Kidney (tissue), 14 donors: Measurements from ENCODE around the gene ZNF451. TPM values are rescaled to one million over a fixed set of nuclear protein-coding genes. Genes with fewer than 3 reads are reported as not detected.

Experiments used
- DNase-seq, 5 donors: peaks; one replicate each; pipeline ENCODE4 v3.0.0-alpha.2; 2013 to 2020
- FAIRE-seq: peaks from 2 replicates; lab custom pipeline; 2012; peaks lifted over from hg19 to GRCh38; lab: Jason Lieb, UNC
- H3K27ac ChIP-seq, 2 donors: one replicate each; pipeline ENCODE4 v1.7.0; 2013; ENCODE audit warnings: low read depth in 2 of 2, low read length in 2 of 2, inconsistent platforms in 1 of 2
- H3K27me3 ChIP-seq: one replicate; pipeline ENCODE4 v1.7.1; 2013; ENCODE audit warnings: low read length, inconsistent platforms; ENCODE audit not compliant: control insufficient read depth, insufficient read depth
- H3K36me3 ChIP-seq, 3 donors: one replicate each; pipeline versions ENCODE4 v1.7.0 to v1.7.1; 2013; ENCODE audit warnings: low read length in 3 of 3, control low read depth in 1 of 3, inconsistent platforms in 1 of 3; ENCODE audit not compliant: insufficient read depth in 3 of 3, control insufficient read depth in 2 of 3
- H3K4me1 ChIP-seq, 3 donors: one replicate each; pipeline versions ENCODE4 v1.7.0 to v1.7.1; 2013; ENCODE audit warnings: low read length in 3 of 3, inconsistent platforms in 1 of 3, low read depth in 1 of 3; ENCODE audit not compliant: control insufficient read depth in 2 of 3, insufficient read depth in 2 of 3
- H3K4me3 ChIP-seq, 3 donors: one replicate each; pipeline versions ENCODE4 v1.7.0 to v1.8.1; 2013; ENCODE audit warnings: low read length in 3 of 3, control low read depth in 1 of 3, inconsistent platforms in 1 of 3
- H3K9ac ChIP-seq, 3 donors: one replicate each; pipeline versions ENCODE4 v1.7.0 to v1.7.1; 2013; ENCODE audit warnings: low read length in 3 of 3, control low read depth in 1 of 3, inconsistent platforms in 1 of 3
- H3K9me3 ChIP-seq, 3 donors: one replicate each; pipeline versions ENCODE4 v1.7.0 to v1.7.1; 2013; ENCODE audit warnings: low read length in 3 of 3, control low read depth in 1 of 3, inconsistent platforms in 1 of 3; ENCODE audit not compliant: control insufficient read depth in 2 of 3, insufficient read depth in 1 of 3
- intact Hi-C: fragments of 100-400 bp; cut with DNase I; formaldehyde crosslinking; loops from one replicate; pipeline ENCODE4 v1.11.1; 2022
- polyA plus RNA-seq: library from polyadenylated mRNA; stranded (reverse); fragments of 350-450 nt; fragmentation: Illumina TruSeq; extraction: RNeasy Lipid Tissue Mini Kit (QIAGEN cat#74804); gene quantifications from one replicate; pipeline ENCODE4 v1.2.3, GENCODE V29; 2014; ENCODE audit warnings: low read depth, low replicate concordance; ENCODE audit not compliant: insufficient read depth
- total RNA-seq: library from RNA; stranded (reverse); fragmentation: NEBNext Ultra II Directional; extraction: Animal tissue kit (Norgen Biotek cat#: 25700); gene quantifications from one replicate; pipeline ENCODE4 v1.2.1, GENCODE V29; 2021
- TF ChIP-seq, protein P1 (sequence below): IDR thresholded peaks from 3 replicates; pipeline ENCODE4 v1.5.1; 2012; ENCODE audit warnings: mild to moderate bottlenecking, moderate library complexity, borderline replicate concordance; ENCODE audit not compliant: insufficient read depth; ENCODE audit errors: extremely low read depth
- donor health status: control.
- donor health status: control.
- donor health status: control.
- donor health status: control.
- donor health status: control.
- donor health status: DM: yes; HTN: yes; CAD: no.
- donor health status: Normal renal cell carcinoma (clear cell type).

ZNF451 gene
- total and polyA plus RNA-seq, 2 donors from 2014 or later = 7.8 to 55.0 TPM

DNA sequence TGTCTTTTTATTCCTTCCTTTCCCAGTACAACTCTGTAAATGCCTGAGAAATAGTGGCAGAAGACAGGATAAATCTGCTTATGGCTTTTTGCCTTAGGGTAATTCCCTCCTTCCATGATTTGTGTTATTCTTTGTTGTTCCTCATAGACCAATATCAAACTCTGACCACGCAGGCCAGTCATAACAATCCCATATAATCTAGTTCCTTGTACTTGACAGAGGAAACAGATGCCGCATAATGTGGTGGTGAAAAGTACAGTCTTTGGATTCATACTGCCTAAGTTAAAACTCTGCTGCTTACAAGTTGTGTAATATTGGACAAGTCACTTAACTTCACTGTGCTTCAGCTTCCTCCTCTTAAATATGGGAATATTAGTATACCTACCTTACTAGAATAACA lies 74.0 kb downstream of the ZNF451 start:
- no peak for DNase-seq
- H3K4me1 ChIP-seq = no peaks in the 10 kb centered on the region
- H3K36me3 ChIP-seq = peaks cover 0 to 8% (median 0%) of the 10 kb centered on the region in 3 donors
- no peak overlapping the region for H3K4me3 ChIP-seq
- peaks cover 5 to 7% (median 6%) of the 10 kb centered on the region in 3 donors for H3K9me3 ChIP-seq
- no peak for FAIRE-seq
- no peak overlapping the region for H3K9ac ChIP-seq
- intact Hi-C loops = no loop called here
- TF ChIP-seq, protein P1, sequence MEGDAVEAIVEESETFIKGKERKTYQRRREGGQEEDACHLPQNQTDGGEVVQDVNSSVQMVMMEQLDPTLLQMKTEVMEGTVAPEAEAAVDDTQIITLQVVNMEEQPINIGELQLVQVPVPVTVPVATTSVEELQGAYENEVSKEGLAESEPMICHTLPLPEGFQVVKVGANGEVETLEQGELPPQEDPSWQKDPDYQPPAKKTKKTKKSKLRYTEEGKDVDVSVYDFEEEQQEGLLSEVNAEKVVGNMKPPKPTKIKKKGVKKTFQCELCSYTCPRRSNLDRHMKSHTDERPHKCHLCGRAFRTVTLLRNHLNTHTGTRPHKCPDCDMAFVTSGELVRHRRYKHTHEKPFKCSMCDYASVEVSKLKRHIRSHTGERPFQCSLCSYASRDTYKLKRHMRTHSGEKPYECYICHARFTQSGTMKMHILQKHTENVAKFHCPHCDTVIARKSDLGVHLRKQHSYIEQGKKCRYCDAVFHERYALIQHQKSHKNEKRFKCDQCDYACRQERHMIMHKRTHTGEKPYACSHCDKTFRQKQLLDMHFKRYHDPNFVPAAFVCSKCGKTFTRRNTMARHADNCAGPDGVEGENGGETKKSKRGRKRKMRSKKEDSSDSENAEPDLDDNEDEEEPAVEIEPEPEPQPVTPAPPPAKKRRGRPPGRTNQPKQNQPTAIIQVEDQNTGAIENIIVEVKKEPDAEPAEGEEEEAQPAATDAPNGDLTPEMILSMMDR = no peak
- no peak overlapping the region for H3K27ac ChIP-seq
- H3K27me3 ChIP-seq = no peaks in the 10 kb centered on the region

DNA sequence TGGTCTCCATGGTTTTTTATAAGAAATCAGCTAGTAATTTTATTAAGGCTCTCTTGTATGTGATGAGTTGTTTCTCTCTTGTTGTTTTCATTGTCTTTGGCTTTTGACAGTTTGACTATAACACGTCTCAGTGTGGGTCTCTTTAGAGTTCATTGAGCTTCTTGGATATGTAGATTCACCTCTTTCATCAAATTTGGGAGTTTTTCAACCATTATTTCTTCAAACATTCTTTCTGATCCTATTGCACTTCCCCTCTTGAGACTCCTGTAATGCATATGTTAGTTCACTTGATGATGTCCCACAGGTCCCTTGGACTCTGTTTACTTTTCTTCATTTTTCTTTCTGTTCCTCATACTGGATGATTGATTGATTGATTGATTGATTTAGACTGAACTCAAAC lies 75.1 kb downstream of the ZNF451 start:
- H3K9ac ChIP-seq = no peak overlapping the region
- H3K4me1 ChIP-seq = no peaks in the 10 kb centered on the region
- intact Hi-C loops = no loop called here

DNA sequence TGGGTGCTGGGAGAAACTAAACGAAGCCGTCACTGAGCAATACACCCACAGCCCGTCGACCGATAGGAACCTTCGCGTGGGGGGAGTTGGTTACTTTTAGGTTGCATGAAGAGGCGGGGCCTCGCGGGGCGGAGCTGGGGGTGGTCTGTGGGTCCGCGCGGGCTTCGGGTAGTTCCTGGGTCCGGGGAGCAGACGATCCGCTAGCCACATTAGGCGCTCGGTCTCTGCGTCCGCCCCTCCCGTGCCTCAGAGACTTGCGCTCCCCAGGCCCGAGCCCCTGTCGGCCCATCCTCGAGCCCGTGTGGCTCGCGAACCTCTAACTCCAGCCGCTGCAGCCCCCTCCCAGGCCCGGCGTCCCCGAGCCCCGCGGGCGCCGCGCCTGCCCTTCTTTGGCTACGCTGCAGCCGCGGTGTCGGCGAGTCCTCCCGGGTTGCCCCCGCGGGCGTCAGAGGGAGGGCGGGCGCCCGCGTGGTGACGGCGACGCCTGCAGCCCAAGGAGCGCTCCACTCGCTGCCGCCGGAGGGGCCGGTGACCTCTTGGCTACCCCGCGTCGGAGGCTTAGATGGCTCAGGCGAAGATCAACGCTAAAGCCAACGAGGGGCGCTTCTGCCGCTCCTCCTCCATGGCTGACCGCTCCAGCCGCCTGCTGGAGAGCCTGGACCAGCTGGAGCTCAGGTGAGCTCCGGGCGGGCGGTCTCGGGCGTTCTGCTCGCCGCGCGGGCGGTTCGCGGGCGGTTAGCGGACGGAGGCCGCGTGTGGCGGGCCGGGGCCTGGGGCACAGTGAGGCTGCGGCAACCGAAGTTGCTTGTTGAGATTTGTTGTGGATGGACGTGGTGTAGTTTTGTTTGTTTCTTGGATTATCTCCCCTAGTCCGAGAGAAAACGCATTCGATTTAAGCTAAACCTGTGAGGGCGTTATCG lies 82.4 kb downstream of the ZNF451 start, which contains the start of gene BAG2:
BAG2 (plus strand) TSS at position 191 of the 920 bp plus-strand sequence; CDS start at position 563, 372 bp downstream.
- intact Hi-C loops = no loop called here
- Histone ChIP-seq H3K27me3 (no peaks in the 10 kb centered on the region), H3K4me3 (peak within 1 kb of the TSS; percentile 49 to 82 (median 76)), H3K9me3 (no peaks in the 10 kb centered on the region), H3K4me1 (peaks cover 0 to 4% (median 0%) of the 10 kb centered on the region in 3 donors), H3K27ac (peak within 1 kb of the TSS; percentile 66 to 68), H3K9ac (peak within 1 kb of the TSS; percentile 41 to 85 (median 68)), H3K36me3 (no peaks in the 10 kb centered on the region)
- TF ChIP-seq, protein P1 = no peak
- FAIRE-seq (no peak), DNase-seq (peak; percentile 82 to 96 (median 90))

More for the DNA sequence above, 75.1 kb downstream of the ZNF451 start:
- TF ChIP-seq, protein P1 = no peak
- H3K4me3 ChIP-seq = no peak overlapping the region
- H3K36me3 ChIP-seq = peaks cover 0 to 8% (median 0%) of the 10 kb centered on the region in 3 donors
- peaks cover 5 to 7% (median 6%) of the 10 kb centered on the region in 3 donors for H3K9me3 ChIP-seq
- H3K27me3 ChIP-seq = no peaks in the 10 kb centered on the region
- DNase-seq = no peak
- FAIRE-seq = no peak
- H3K27ac ChIP-seq = no peak overlapping the region
